SK-N-SH (cell line): ENCODE results near the gene LRP5.

Experiments used
- CTCF ChIP-seq: fragments of 200-600 bp; sonication (generic); IDR thresholded peaks from 2 replicates; pipeline ENCODE4 v1.6.1; 2017; ENCODE audit warnings: antibody characterized with exemption, mild to moderate bottlenecking, moderate library complexity
- GATA2 ChIP-seq: sonication (generic); formaldehyde crosslinking; IDR thresholded peaks from 2 replicates; pipeline ENCODE4 v1.5.0; 2020; ENCODE audit warnings: mild to moderate bottlenecking, missing genetic modification reagents
- MAX ChIP-seq: IDR thresholded peaks from 2 replicates; pipeline ENCODE4 v1.4.0; 2012; ENCODE audit warnings: low read depth
- RFX5 ChIP-seq: IDR thresholded peaks from 2 replicates; pipeline ENCODE4 v1.6.1; 2012; ENCODE audit warnings: mild to moderate bottlenecking, improper control_type of control experiment, low read length
- SIN3A ChIP-seq: IDR thresholded peaks from 2 replicates; pipeline ENCODE4 v1.6.1; 2012; ENCODE audit warnings: low read depth, mild to moderate bottlenecking, low read length, moderate library complexity, borderline replicate concordance
- USF1 ChIP-seq: IDR thresholded peaks from 2 replicates; pipeline ENCODE4 v1.4.0; 2012; ENCODE audit warnings: low read depth, borderline replicate concordance
- USF2 ChIP-seq: fragments of 150-350 bp; IDR thresholded peaks from 2 replicates; pipeline ENCODE4 v1.6.1; 2017; ENCODE audit warnings: antibody characterized with exemption, low read length, low read depth, borderline replicate concordance
- ZBTB33 ChIP-seq: IDR thresholded peaks from 2 replicates; pipeline ENCODE4 v1.4.0; 2012; ENCODE audit warnings: low read depth, borderline replicate concordance
- TF ChIP-seq, protein P1 (sequence below): IDR thresholded peaks from 2 replicates; pipeline ENCODE4; 2012

DNA sequence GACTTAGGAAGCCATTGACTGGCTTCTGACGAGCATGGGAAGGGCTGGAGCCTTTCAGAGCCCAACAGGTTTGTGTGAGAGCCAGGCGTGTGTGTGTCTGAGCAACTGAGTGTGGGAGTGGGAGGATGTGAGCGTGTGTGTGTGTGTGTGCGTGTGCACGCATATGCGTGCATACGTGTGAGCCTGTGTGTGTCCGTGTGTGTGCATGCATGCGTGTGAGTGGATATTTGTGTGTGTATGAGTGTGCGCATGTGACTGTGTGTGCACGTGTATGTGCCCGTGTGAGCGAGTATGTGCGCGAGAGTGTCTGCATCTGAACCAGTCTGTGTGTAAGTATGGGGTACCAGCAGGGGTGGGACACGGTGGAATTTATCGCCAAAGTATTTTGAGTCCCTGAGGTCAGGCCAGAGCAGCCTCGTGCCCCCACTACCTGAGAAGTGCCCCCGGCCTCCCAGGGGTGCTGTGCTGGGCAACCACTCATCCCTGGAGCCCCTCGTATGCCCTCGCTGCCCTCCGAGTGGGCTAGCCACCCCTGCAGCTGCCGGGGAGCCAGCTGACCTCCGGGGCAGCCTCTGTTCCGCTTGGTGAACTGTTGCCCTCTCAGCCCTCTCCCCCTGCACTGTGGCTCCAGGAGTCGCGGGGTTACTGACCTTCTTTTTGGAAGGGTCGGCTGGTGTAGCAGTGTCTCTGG, 38.5 kb downstream of the LRP5 start:
- TF ChIP-seq, protein P1, sequence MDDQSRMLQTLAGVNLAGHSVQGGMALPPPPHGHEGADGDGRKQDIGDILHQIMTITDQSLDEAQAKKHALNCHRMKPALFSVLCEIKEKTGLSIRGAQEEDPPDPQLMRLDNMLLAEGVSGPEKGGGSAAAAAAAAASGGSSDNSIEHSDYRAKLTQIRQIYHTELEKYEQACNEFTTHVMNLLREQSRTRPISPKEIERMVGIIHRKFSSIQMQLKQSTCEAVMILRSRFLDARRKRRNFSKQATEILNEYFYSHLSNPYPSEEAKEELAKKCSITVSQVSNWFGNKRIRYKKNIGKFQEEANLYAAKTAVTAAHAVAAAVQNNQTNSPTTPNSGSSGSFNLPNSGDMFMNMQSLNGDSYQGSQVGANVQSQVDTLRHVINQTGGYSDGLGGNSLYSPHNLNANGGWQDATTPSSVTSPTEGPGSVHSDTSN = no peak
- TF ChIP-seq CTCF = no peak
- no peak for TF ChIP-seq RFX5
- TF ChIP-seq USF2 = no peak
- TF ChIP-seq GATA2 (CRISPR knock-in tag) = no peak
- TF ChIP-seq SIN3A = no peak
- TF ChIP-seq ZBTB33 = no peak
- TF ChIP-seq MAX = no peak
- TF ChIP-seq USF1 = no peak
